A673 (cell line): ENCODE data around the gene IFNL1. TPM values are rescaled to one million over a fixed set of nuclear protein-coding genes. Genes with fewer than 3 reads are reported as not detected.

Experiments
- BruUV-seq: library from RNA; stranded (reverse); fragments of 400-500 nt; replicated peaks from 2 replicates; lab custom pipeline; 2021; lab: Mats Ljungman, UMichigan
- CTCF ChIA-PET: fragments of 300-600 bp; sonication (Branson Sonifier 250); formaldehyde crosslinking; loops from one replicate; lab custom pipeline; 2022; ENCODE audit warnings: antibody characterized with exemption; lab: Charles Lee
- POLR2A ChIA-PET: fragments of 300-600 bp; sonication (Branson Sonifier 250); formaldehyde crosslinking; loops from one replicate; lab custom pipeline; 2022; ENCODE audit warnings: antibody characterized with exemption; ENCODE audit not compliant: low non-redundant PET; lab: Charles Lee
- DNase-seq: peaks from one replicate; pipeline ENCODE4 v3.0.0-alpha.2; 2015; ENCODE audit warnings: low spot score
- H3K27ac ChIP-seq: fragments of 200-600 bp; sonication (generic); 2 replicates; pipeline ENCODE4 v1.5.1; 2016; ENCODE audit warnings: mixed run types, low read depth, mild to moderate bottlenecking, mixed read lengths, antibody characterized with exemption, low read length; ENCODE audit not compliant: poor library complexity, severe bottlenecking
- H3K27me3 ChIP-seq: fragments of 200-600 bp; sonication (generic); replicated peaks from 2 replicates; pipeline ENCODE4 v1.6.1; 2017; ENCODE audit warnings: mixed run types, low read depth, mild to moderate bottlenecking, mixed read lengths, antibody characterized with exemption, low read length; ENCODE audit not compliant: insufficient read depth, poor library complexity
- H3K36me3 ChIP-seq: fragments of 200-600 bp; sonication (generic); 2 replicates; pipeline ENCODE4 v1.6.1; 2016; ENCODE audit warnings: mixed run types, mild to moderate bottlenecking, mixed read lengths, antibody characterized with exemption, low read length; ENCODE audit not compliant: insufficient read depth, poor library complexity, severe bottlenecking
- H3K4me1 ChIP-seq: fragments of 200-600 bp; sonication (generic); 2 replicates; pipeline ENCODE4 v1.6.1; 2017; ENCODE audit warnings: mixed run types, mild to moderate bottlenecking, mixed read lengths, antibody characterized with exemption, low read length; ENCODE audit not compliant: insufficient read depth, poor library complexity, severe bottlenecking
- H3K4me3 ChIP-seq: fragments of 200-600 bp; sonication (generic); 2 replicates; pipeline ENCODE4 v1.5.1; 2016; ENCODE audit warnings: low read depth, mixed run types, mild to moderate bottlenecking, mixed read lengths, low read length; ENCODE audit not compliant: poor library complexity, severe bottlenecking
- H3K9me3 ChIP-seq: fragments of 200-600 bp; sonication (generic); 2 replicates; pipeline ENCODE4 v1.6.1; 2016; ENCODE audit warnings: mixed run types, low read depth, mild to moderate bottlenecking, mixed read lengths, antibody characterized with exemption, low read length; ENCODE audit not compliant: poor library complexity, severe bottlenecking
- EZH2 ChIP-seq: fragments of 200-600 bp; sonication (generic); IDR thresholded peaks from 2 replicates; pipeline ENCODE4 v1.6.1; 2017; ENCODE audit warnings: borderline replicate concordance, low read depth, mild to moderate bottlenecking, mixed read lengths, antibody characterized with exemption, low read length; ENCODE audit not compliant: poor library complexity, severe bottlenecking
- intact Hi-C: fragments of 100-400 bp; cut with micrococcal nuclease; formaldehyde crosslinking; loops from one replicate; pipeline ENCODE4 v1.10.0; 2022; ENCODE audit not compliant: unreplicated experiment
- total RNA-seq: library from RNA; stranded (reverse); gene quantifications from 2 replicates; pipeline ENCODE4 v1.2.3, GENCODE V29; 2021
- TF ChIP-seq, protein P1 (sequence below): fragments of 300-800, 200-600 bp; sonication (generic); conservative IDR thresholded peaks from 2 replicates; pipeline ENCODE4 v1.5.1; 2017; ENCODE audit warnings: low read depth, mild to moderate bottlenecking, antibody characterized with exemption, low read length, moderate library complexity, mixed read lengths

Gene IFNL1
- total RNA-seq, 1 experiment from 2014 or later, result not detected

DNA sequence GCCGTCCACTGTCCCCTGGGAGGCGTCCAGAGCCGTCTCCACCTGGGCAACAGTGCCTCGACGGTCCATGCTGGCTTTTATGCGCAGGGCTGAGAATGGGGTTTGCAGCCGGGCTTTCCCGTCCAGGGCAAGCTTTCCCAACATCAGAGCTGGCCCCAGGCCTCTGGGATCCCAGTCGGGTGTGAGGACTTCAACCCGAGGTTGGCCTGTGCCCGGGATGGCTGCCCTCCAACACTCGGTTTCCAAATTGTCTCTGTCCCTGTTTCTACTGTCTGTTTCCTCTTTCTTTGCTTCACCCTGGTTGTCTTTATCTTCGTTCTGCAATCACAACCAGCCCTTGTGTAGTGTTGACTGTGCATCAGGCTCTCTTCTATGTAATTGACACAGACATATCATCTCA is 47.4 kb upstream of the IFNL1 start, which contains the start of gene IFNL4:
Gene IFNL4 (minus strand): TSS at position 51 of the 400 bp plus-strand sequence.
- CTCF ChIA-PET, result no interaction called here
- BruUV-seq, result no TSS peak
- TF ChIP-seq, protein P1, sequence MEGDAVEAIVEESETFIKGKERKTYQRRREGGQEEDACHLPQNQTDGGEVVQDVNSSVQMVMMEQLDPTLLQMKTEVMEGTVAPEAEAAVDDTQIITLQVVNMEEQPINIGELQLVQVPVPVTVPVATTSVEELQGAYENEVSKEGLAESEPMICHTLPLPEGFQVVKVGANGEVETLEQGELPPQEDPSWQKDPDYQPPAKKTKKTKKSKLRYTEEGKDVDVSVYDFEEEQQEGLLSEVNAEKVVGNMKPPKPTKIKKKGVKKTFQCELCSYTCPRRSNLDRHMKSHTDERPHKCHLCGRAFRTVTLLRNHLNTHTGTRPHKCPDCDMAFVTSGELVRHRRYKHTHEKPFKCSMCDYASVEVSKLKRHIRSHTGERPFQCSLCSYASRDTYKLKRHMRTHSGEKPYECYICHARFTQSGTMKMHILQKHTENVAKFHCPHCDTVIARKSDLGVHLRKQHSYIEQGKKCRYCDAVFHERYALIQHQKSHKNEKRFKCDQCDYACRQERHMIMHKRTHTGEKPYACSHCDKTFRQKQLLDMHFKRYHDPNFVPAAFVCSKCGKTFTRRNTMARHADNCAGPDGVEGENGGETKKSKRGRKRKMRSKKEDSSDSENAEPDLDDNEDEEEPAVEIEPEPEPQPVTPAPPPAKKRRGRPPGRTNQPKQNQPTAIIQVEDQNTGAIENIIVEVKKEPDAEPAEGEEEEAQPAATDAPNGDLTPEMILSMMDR, result no peak
- no peak for TF ChIP-seq EZH2
- H3K4me1 ChIP-seq, result no peaks in the 10 kb centered on the region
- DNase-seq, result no peak
- no peak within 1 kb of the TSS for H3K4me3 ChIP-seq
- H3K27ac ChIP-seq, result no peak within 1 kb of the TSS
- H3K27me3 ChIP-seq, result peaks cover 45% of the 10 kb centered on the region
- H3K9me3 ChIP-seq, result no peaks in the 10 kb centered on the region
- intact Hi-C loops, result no loop called here
- POLR2A ChIA-PET, result no interaction called here
- no peaks in the 10 kb centered on the region for H3K36me3 ChIP-seq

DNA sequence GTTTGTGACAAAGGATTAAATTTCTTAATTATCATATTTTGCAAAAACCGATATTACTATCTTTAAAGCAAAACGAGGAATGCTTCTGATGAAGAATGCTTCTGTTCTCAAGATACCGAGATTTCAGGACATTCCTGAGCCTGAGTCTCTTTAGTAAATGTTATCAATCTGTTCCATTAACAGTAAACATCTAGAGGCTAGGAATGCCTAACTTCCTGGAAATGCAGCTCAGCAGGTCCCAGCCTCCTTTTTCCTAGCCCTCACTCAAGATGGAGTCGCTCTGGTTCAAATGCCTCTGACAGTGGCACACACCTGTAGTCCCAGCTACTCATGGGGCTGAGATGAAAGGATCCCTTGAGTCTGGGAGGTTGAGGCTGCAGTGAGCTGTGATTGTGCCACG is 45.1 kb upstream of the IFNL1 start:
- BruUV-seq, result no TSS peak
- intact Hi-C loops, result no loop called here
- TF ChIP-seq, protein P1, result no peak
- TF ChIP-seq EZH2, result no peak
- ChIA-PET CTCF (no interaction called here), POLR2A (interaction anchor here (0.6 kb wide), 1 partner anchor 8 kb away, joined by 4 read pairs; no protein-coding TSS in a partner anchor)
- H3K4me3 ChIP-seq, result no peak overlapping the region
- no peaks in the 10 kb centered on the region for H3K9me3 ChIP-seq
- no peaks in the 10 kb centered on the region for H3K36me3 ChIP-seq
- H3K27me3 ChIP-seq, result peaks cover 45% of the 10 kb centered on the region
- H3K27ac ChIP-seq, result no peak overlapping the region
- H3K4me1 ChIP-seq, result no peaks in the 10 kb centered on the region
- no peak for DNase-seq

DNA sequence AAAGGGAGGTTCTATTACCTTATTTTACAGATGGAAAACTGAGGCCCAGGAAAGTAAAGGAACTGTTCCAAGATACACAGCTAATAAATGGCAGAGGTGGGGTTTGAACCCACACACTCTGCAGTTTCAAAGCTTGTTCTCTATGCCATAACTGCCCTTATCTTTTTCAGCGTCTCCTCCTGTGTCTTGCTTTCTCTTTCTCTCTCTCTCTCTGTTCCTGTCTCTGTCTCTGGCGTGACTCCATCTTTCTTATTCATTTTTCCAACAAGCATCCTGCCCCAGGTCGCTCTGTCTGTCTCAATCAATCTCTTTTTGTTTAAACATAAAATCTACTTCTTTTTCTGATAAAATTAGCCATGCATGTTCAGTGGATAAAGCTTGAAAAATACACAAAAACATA is 44.4 kb upstream of the IFNL1 start:
- H3K9me3 ChIP-seq, result no peaks in the 10 kb centered on the region
- ChIA-PET CTCF (no interaction called here), POLR2A (no interaction called here)
- no peak overlapping the region for H3K27ac ChIP-seq
- H3K36me3 ChIP-seq, result no peaks in the 10 kb centered on the region
- no peak for TF ChIP-seq EZH2
- TF ChIP-seq, protein P1, result no peak
- H3K4me1 ChIP-seq, result no peaks in the 10 kb centered on the region
- intact Hi-C loops, result no loop called here
- BruUV-seq, result no TSS peak
- DNase-seq, result no peak
- H3K4me3 ChIP-seq, result no peak overlapping the region
- H3K27me3 ChIP-seq, result peaks cover 44% of the 10 kb centered on the region
